GM18502 (cell line): ENCODE results near the gene AK3.
"Not testable (repeated sequence)": the region's sequence is repeated elsewhere in the genome, so short reads cannot be mapped to it uniquely, and the experiment has no call there.

Experiments
- ATAC-seq: cut with Tn5 transposase; IDR thresholded peaks from one replicate; pipeline ENCODE4 v1.9.1; 2021; ENCODE audit warnings: mild to moderate bottlenecking; ENCODE audit not compliant: unreplicated experiment, poor library complexity

The AK3 gene

DNA sequence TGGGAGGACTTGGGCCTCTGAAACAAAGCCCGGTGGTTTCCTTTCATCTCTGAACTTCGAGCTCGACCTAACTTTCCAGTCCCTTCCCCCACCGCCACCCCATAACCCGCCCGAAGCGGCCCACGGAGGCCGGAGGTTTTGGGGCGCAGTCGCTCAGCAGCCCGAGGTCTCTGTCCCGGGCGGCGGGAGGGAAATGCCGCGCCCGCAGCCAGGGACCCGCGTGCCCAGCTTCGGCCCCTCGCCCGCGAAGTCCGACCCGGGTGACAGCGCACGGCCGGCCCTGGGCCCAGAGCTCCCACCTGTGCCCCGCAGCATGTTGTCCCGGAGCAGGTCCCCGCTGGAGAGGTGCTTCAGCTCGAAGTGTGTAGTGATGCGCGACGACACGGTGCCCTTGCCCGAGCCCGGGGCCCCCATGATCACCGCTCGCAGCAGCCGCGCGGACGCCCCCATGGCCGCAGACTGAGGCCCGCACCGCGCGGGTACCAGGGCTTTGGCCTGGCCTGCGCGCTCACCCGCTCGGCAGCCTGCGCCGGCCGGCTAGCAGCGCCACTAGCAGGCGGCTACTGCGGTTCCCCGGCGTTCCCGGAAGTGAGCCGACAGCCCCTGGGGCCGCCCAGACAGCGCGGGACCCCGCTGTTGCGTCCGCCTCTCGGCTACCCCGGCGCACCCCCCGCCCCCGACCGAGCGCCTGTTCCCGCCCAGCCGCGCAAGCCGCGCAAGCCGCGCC, at the start of gene AK3:
TSS of gene AK3 (minus strand) at position 565 of the 727 bp plus-strand sequence. CDS start at position 450, 115 bp downstream.
- peak; percentile 92 for ATAC-seq

DNA sequence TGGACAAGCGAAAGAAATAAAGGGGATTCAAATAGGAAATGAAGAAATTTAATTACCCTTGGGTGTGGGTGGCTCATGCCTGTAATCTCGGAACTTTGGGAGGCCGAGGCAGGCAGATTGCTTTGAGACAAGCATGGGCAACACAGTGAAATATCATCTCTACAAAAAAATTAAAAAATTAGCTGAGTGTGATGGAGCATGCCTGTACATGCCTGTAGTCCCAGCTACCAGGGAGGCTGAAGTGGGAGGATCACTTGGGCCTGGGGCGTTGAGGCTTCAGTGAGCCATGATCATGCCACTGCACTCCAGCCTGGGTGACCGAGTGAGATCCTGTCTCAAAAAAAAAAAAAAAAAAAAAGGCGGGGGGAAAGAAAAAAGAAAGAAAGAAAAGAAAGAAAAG, 47.7 kb upstream of the AK3 start:
- no peak for ATAC-seq

DNA sequence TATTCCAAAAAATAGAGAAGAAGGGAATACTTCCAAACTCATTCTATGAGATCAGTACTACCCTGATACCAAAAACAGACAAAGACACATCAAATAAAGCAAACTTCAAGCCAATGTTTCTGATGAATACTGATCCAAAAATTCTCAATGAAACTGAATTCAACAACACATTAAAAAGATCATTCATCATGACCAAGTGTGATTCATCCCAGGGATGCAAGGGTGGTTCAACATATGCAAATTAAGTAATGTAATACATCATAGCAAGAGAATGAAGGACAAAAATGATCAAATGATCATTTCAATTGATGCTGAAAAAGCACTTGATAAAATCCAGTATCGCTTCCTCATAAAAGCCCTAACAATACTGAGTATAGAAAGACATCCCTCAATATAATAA, 46.9 kb upstream of the AK3 start:
- ATAC-seq, result no peak

DNA sequence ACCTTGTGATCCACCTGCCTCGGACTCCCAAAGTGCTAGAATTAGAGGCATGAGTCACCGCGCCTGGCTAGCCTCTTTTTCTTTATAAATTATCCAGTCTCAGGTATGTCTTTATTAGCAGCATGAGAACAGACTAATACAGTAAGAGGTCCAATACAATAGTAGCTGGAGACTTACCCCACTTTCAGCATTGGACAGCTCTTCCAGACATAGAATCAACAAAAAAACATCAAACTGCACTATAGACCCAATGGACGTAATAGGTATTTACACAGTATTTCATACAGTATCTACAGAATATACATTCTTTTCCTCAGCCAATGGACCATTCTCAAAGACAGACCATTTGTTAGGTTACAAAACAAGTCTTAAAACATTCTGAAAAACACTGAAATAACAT, 45.6 kb upstream of the AK3 start:
- ATAC-seq, result no peak

DNA sequence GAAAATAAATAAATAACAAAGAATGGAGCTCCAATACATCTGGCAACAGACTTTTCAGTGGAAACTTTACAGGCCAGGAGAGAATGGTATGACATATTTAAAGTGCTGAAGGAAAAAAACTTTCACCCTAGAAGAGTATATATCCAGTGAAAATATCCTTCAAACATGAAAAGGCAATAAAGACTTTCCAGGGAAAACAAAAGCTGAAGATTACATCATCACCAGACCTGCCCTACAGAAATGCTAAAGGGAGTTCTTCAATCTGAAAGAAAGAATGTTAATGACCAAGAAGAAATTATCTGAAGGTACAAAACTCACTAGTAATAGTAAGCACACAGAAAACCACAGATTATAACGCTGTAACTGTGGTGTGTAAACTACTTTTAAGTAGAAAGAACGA, 43.4 kb upstream of the AK3 start:
- ATAC-seq, result no peak

DNA sequence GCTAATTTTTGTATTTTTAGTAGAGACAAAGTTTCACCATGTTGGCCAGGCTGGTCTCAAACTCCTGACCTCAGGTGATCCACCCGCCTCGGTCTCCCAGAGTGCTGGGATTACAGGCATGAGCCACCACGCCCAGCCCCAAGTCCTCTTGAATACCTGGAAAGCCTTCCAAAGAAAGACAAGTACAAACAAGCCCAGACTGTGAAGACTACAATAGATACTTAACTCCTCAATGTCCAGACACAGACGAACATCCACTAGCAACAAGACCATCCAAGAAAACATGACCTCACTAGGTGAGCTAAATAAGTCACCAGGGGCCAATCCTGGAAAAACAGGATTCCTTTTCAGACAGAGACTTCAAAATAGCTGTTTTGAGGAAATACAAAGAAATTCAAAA, 42.2 kb upstream of the AK3 start:
- ATAC-seq, result not testable (repeated sequence)

DNA sequence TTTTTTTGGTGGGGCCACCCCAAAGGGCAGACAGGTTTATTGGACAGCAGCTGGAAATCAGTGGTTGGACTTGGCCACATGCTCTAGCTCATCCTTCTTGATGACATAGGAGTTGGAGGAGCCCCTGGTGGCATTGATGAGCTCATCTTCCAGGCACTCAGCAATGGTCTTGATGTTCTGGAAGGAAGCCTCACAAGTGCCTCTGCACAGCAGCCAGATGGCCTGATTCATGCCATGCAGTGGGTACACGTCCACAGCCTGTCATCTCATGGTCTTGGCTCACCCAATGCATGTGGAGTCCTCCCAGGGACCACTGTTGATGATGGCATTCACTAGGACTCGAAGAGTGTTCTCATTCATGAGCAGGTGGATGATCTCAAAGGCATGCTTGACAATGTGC, 40.4 kb upstream of the AK3 start:
- ATAC-seq, result no peak

DNA sequence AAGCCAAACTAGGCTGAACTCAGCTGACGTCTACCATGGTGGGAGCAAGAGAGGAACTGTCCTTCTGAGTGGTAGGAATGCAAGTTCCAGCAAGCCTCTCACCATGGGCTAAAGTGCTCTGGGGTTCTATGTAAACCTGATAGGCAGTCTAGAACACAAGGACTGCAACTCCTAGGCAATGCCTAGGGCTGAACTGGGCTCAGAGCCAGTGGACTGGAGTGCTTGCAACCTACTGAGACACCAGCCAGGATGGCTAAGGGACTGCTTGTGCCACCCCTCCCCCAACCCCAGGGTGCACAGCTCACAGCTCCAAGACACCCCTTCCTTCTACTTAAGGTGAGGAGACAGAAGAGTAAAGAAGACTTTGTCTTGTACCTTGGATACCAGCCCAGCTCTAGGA, 39.6 kb upstream of the AK3 start:
- ATAC-seq, result no peak

DNA sequence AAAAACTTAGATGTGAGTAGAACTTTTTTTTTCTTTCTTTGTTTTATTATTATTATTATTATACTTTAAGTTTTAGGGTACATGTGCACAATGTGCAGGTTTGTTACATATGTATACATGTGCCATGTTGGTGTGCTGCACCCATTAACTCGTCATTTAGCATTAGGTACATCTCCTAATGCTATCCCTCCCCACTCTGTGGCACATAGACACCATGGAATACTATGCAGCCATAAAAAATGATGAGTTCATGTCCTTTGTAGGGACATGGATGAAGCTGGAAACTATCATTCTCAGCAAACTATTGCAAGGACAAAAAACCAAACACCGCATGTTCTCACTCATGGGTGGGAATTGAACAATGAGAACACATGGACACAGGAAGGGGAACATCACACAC, 34.0 kb upstream of the AK3 start:
- not testable (repeated sequence) for ATAC-seq

DNA sequence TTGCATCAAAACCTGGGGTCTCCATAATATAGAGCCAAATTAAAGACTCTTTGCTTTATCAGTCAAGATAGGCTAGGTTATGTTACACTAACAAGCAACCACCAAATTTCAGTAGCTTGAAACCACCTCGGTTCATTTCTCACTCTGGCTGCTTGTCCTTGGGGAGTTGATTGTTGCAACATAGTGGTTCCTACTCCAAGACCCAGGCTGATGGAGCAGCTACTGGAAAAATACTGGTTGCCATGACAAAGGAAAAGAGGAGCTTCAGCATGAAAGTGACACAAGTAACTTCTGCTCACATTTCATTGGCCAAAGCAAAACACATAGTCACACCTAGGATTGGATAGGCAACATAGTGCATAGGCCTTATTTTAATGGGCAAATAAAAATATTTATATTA, 33.2 kb upstream of the AK3 start:
- no peak for ATAC-seq

DNA sequence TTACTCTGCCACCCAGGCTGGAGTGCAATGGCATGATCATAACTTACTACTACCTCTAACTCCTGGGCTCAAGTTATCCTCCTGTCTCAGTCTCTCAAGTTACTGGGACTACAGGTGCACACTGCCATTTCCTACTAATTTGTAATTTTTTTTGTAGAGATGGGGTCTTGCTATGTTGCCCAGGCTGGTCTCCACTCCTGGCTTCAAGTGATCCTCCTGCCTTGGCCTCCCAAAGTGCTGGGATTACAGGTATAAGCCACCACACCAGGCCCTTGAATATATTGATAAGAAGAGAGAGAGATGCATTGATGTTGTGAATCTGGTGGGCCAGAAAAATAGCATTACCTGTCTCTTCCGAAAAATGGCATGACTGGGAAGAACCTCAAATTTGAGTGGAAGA, 30.8 kb upstream of the AK3 start:
- no peak for ATAC-seq

DNA sequence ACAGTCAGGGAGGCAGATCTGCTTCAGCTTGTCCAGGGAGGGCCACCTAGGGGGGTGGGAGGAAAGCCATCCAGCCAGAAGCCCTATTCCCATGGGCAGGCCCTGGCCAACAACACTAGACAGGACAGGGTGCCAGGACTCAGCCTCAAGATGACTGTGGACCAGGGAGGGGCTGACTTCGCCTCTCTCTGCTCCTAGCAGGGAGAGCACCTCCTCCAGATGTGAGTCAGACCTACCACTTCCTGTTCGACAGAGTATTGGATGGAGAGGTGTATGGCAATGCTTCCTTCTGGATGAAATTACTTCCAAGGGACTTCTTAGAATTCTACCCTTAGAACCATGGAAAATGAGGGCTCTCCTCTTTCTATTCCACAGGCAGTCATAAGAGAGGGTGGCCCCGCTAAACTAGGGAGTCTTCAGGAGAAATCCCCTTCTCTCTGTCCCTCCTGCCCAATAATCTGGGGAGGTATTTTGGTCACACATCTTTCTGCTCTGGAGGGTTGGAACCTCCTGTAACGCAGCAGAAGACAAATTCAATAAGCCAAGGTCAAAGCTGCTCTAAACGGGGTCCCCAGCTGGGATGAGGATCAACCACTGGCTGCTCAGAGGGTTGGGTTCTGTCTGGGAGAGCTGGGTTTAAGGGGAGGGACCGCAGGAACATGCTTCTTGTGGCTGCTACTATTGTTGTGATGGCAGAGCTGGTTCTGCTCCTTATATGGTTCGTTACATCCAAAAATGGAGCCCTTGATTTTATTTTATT, 28.5 kb upstream of the AK3 start:
- no peak for ATAC-seq

DNA sequence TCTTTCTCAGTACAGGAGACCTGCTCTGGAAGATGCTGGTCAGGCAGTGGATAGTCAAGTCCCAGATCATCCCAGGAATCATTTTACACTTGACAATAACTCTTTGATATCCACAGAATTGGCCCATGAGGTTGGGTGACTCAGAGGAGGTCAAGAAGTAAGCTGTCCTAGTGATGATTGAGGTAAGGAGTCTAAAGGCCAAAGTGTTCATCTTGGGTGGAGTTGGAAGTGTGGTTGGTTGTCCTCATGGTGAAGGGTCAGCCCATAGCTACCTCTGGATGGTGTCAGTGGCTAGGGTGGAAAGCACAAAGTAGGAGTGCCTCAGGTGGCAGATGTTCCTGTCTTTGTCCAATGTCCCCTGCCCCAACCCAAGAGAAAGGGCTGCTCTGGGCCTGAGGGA, 27.7 kb upstream of the AK3 start:
- ATAC-seq, result no peak

DNA sequence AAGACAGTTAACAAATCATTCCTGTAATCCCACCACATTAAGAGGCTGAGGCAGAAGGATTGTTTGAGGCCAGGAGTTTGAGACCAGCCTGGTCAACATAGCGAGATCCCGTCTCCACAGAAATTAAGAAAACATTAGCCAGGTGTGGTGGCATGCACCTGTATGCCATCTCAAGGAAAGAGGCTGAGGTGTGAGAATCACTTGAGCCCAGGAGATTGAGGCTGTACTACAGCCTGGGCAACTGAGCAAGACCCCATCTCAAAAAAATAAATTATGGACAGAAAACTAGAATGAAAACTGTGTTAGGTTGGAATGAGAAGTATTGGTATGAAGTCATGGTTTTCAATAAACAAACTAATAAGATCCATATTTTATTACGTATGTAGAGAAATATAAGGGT, 23.0 kb upstream of the AK3 start:
- no peak for ATAC-seq

DNA sequence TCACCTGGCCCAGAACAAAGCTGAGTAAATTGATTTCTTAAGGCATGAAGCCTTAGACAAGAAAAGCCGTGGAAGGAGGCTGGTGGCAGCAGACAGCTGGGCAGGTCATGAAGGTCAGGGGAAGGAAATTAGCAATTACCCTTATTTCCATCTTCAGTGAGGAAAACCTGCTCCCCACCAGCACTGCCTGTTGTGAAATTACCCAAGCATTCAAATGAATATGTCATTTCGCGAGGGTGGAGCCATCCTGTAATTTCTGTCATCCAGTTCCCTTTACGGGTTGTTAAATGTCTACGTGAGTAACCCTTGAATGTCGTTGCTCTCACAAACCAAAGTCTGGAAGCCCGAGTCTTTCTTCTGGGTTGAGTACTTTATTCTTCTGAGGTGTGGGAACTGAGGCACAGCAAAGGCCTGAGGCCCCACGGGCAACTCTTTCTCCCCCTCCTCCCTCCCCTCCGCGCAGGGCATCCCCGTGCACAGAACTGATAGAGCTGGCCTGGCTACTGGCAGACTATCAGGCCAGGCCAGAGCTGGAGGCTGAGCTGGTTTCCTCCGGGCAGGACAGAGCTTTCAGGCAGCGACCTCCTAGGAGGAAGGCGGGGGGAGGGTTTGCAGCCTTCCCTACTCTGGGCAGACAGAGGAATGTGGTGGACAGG, 22.0 kb upstream of the AK3 start:
- ATAC-seq, result peak; percentile 18

DNA sequence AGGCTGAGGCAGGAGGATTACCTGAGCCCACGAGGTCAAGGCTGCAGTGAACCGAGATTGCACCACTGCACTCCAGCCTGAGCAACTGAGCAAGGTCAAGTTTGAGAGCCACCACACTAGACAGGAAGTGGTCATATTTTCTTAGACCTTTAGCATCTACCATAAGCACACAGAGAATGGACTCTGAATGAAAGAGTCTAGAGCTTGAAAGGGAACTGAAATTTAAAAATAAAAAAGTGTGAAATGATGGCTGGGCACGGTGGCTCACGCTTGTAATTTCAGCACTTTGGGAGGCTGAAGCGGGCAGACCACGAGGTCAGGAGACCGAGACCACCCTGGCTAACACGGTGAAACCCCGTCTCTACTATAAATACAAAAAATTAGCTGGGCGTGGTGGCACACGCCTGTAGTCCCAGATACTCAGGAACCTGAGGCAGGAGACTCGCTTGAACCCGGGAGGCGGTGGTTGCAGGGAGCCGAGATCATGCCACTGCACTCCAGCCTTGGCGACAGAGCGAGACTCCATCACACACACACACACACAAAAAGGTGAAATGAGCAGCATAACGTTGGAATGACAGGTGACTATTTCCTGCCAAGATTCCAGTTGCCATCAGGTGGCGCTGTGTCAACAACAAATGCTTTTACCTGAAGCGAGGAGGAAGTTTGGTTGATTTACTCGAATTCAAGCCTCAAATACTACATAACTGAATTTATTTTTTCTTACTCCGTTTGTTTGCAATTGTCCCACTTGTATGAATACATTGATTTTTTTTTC, 21.3 kb upstream of the AK3 start:
- ATAC-seq, result peak; percentile 82

DNA sequence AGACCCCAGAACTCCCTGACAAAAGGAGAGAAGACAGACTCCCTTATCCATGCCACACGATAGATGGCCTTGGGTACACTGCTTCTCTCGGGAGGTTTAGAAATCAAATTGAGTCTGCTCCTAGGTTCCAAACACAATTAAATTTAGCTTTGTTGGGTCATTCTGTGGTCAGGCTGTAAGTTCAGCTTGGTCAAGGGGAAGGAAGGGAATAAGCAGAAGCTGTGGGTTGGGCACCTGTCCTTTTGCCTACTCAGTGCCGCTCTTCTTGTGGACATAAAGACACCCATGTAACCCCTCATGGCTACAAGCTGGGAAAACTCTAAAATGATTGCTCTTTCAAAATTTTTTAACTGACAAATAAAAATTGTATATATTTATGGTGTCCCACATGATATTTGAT, 19.1 kb upstream of the AK3 start:
- ATAC-seq, result no peak

DNA sequence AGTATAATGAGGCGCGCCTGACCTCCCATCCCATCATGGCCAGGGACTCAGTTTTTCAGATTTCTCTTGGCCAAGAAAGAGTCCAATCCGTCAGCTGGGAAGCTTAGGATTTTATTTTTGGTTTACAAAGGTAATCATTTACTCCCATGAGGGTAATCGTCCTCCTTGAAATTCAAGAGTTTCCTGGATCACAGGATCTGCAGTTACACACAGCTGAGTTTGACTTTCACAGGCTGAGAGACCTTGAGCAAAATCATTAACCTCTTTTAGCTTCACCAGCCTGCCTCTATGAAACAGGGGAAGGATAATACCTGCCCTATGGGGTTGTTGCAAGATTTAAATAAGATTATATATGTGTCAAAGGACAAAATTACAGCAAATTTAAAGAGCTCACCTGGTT, 15.4 kb upstream of the AK3 start:
- no peak for ATAC-seq

DNA sequence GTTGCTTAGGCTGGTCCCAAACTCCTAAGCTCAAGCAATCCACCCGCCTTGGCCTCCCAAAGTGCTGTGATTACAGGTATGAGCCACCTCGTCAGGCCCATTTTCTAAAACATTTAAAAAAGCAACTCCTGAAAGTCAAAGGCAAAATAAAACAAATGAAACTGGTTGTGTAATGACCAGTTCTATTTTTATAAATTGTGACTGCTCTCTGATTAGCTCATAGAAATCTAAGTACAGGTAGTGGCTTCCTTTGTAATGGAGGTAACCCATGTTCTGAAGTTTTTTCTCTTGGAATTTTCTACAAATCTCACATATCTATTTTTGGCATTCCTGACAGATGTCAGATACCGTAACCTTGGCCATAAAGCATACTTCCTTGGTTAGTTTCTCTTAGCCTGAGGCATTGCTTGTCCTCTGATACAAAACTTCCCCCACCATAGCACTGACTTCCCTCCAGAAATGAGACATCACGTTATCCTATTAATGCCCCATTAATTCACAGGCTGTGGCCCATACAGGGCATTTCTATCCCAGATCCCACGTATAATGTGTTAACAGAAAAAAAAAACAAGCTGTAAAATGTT, 14.1 kb upstream of the AK3 start:
- ATAC-seq, result peak; percentile 46

DNA sequence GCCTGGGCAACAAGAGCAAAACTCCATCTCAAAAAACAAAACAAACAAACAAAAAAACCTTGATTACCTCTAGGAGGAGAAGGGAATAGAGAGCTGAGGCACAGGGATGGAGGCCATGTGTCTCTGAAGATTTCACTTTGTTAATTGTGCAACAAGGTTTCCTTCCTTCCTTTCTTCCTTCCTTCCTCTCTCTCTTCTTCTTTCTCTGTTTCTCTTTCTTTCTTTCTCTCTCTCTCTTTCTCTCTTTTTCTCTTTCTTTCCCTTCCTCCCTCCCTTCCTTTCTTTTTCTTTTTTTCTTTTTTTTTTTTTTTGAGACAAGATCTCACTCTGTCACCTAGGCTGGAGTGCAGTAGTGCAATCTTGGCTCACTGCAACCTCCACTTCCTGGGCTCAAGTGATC, 13.5 kb upstream of the AK3 start:
- not testable (repeated sequence) for ATAC-seq
